Measurements from ENCODE around the gene DMD.

Gene DMD

DNA sequence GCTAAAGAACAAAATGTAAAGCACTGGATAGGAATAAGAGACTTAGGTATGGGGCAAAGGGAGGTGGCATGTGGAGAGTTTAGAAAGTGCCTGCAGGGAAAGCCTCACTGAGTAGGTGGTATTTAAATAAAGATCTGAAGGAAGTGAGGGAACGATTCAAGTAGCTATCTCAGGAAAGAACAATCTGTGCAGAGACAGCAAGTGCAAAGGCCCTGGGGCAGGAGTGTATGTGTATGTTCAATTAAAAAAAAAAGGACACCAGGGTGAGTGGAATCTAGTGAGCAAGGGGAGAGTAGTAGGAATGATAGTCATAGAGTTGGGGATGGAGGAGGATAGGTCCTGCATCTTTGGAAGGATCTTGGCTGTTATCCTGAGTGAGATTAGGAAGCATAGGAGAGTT, 1359.6 kb downstream of the DMD start:
- no peak for DNase-seq (ENCODE audit: low read depth)

DNA sequence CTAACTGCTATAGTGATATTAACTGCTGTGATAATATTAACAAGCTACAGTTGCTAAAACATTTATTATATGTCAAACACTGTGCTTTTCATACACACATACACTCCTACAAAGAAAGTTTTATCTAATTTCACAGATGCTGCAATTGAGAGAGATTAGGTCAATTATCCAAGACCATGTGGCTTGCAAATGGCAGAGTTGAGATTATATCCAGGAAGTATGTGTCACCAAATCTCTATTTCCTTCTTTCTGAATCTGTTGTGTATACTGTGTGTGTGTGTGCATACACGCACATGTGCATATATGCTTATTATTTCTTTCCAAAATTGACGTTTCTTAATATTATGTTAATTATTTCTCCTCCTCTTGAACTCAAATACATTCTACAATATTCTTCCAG, 1363.6 kb downstream of the DMD start:
- no peak for DNase-seq (ENCODE audit: low read depth)

DNA sequence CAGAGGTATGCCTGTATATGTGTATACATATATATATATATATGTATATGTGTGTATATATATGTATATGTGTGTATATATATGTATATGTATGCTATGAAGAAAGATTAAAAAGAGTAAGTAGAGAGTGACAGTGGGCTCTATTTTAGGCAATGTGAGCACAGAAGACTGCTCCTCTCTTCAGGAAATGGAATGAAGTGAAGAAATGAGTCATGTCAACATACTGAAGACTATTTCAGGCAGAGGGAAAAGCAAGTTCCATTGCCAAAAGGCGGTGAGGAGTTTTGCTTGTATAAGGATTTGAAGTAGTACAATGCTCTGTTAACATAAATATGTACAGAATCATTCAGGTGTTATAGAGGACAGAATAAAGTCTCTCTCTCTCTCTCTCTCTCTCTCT, 1366.3 kb downstream of the DMD start:
- DNase-seq (ENCODE audit: low read depth): no peak

DNA sequence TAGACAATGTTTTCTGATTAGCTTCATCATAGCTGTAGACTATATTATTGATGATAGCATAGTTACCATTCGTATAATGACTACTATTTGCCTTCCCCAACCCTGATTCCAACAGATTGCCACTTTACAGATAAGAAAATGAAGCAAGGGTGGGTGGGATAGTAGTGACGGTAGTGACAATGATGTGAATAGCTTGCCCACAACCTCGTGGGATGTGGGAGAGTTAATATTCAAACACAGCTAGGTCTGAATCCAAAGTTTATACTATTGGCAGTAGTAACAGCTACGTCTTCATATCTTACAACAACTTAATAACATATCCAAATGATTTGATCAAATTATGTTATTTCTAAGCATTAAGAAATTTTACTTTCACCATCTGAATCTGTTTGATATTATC, 1372.7 kb downstream of the DMD start:
- DNase-seq (ENCODE audit: low read depth): no peak

DNA sequence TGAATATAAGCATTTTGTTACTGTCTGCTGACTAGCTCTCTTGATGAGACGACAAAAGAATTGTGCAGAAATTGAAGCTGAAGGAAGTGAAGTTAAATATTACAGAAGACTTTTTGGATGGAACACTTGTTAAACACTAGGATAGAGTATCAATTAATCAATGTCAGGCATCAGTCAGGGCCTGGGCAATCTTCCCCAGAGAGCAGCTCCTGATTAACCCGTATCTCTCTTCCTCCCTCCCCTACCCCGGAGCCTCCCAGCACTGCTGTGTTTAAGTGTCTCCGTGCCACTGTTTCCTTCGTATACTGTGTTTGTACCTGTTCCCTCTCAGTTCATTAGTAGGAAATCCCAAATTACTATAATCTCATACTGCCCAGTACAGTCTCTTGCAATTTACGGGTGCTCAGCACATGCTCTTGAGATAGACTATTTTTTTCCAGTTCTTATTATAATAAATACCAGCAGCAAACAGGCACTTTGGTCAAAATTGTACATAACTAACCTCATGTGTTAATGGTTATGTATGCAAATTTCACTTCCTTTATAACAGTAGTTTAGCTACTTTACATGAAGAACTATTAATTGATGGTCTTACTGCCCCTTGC, 1373.8 kb downstream of the DMD start:
- DNase-seq (ENCODE audit: low read depth): no peak

DNA sequence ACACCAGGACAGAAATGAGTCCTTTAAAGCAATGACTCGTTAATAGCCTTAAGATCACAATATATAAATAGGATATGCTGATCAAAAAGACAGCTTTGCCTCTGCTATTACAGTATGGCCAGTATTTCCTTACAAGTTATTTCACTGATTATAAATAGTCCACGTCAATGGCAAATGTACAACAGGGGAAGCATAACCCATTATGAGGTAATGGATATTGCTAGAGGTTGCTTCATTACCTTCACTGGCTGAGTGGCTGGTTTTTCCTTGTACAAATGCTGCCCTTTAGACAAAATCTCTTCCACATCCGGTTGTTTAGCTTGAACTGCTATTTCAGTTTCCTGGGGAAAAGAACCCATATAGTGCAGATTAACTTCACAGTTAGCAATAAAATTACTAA, 1374.9 kb downstream of the DMD start:
- no peak for DNase-seq (ENCODE audit: low read depth)

DNA sequence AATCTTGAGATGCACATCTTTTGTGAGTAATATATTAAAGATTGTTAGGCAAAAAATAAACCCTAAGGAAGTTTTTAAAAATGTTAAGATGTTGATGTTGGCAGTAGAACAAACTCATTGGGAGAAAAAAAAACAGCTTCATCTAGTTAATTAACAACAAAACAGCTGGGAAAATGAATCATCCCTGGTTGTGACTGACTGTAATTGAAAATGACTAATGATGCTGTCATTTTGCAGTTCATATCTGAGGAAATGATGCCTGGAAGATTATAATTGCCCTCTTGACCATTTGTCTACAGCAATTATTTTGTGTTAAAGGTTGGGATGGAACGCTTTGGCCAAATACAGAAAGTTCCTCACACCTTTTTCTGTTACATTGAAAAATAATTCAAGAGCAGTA, 1379.1 kb downstream of the DMD start:
- DNase-seq (ENCODE audit: low read depth): no peak

DNA sequence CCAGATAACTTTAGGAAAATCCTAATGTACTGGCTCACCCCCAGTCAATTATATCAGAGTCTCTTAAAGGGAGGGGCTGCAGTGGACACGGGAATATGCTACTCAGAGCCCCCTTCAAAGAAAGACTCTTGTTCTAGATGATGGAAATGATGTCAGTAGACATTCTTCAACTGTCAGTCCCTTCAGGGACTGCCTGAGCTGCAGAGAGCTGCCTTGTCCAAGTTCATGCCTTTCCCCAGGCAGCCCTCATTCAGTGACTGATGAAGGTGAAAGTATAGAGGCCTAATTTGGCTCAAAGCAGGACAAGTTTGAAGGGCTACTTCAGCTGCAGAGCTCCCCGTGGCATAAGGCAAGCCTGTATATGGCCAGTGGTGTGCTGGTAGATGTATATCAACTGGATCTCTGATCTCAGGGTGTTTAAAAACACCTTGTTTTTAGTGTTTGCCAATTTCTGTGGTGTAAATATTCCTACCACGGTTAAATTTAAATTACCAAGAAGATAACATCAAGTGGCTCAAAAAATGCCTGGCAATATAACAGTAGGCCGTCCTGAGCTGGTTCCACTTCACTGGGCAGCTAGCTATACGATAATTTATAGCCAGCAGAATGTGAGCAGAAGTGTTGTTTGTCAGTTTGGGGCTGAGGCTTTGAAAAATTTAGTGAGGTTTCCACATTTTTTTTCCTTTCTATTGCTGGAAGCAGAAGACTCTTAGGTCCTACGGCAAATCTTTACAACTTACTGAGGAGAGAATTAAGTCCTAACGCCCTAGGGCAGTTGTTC, 1390.7 kb downstream of the DMD start:
- DNase-seq (ENCODE audit: low read depth): no peak

DNA sequence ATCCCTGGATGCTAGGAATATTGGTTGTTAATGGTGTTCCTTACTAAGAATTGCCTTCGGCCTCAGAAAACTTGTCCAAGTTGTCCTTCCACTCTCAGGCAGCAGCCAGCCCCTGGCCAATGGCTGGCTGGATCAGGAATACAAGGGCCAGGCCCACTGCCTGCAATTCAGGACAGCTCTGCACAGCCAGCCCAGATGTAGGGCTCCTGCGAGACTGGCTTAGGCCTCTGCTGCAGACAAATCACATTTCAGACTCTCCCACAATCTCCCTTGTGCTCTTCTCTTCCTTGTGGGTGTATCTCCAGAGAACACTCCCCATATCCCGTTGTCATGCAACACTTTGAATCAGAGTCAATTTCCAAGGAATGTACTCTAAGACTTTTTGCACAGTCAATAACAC, 1391.9 kb downstream of the DMD start:
- DNase-seq (ENCODE audit: low read depth): no peak

DNA sequence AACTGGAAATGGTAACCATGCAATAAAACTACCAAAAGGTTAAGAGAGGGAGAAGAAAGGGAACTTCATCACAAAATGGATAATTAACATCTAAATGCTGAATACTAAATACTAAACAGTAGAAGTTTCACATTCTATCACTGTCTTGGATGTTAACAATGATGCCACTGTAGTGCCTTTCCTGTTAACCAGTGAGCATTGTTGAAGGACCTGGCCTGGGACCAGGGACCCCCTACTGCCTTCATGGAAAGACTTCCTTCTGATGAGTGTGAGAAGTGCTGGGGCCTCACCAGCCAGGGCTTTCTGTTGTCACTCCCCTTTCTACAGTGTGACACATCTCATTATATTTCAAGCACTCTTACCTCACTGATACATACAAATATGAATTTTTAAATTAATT, 1400.2 kb downstream of the DMD start:
- no peak for DNase-seq (ENCODE audit: low read depth)

DNA sequence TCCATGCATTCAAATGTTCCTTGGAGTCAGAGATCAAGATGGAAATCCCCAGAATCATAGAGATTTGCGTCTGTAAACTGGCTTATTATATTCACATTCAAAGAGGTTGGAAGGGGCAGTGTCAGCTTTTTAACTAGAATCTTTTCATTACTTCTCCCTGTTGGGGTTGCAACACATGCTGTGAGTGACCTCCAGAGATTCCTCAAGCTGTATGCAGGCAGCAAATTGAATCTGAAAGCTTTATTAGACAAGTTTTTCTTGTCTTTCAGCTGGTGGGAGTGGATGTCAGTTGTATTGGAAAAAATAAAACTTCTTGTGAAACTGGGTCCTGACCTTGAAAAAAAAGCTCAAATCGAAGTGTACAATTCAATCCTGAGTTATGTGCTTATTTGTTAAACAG, 1403.0 kb downstream of the DMD start:
- no peak for DNase-seq (ENCODE audit: low read depth)

DNA sequence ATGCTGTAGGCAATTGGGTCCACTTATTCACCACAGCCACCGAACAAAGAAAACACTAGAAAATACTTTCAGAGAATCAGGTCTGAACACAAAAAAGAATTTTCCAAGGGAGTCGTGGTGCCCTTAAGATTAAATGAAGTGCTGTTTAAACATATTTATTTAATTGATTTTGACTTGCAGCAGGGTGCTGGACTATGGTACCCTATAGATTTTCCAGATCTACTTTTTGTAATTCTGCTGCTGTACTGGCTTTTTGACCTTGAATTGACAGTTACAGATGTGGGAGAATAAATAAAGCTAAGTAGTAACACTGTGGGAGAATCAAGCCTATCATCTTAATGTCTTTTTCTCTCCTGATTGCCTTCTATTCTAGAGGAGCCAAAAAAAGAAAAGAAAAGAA, 1404.2 kb downstream of the DMD start:
- no peak for DNase-seq (ENCODE audit: low read depth)

DNA sequence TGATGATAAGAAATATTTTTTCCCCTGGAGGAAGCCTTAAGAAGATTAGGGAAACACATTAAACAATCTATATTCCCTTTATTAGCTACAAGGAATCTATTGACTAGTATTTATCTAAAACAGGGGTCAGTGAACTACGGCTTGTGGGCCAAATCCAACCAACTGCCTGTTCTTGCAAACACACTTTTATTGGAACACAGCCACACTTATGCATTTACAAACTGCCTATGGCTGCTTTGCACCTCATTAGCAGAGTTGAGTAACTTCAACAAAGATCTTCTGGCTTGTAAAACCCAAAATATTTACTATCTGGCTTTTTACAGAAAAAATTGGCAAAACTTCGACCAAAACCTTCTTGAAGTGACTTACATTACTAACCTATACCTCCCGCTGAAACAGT, 1405.6 kb downstream of the DMD start:
- no peak for DNase-seq (ENCODE audit: low read depth)

DNA sequence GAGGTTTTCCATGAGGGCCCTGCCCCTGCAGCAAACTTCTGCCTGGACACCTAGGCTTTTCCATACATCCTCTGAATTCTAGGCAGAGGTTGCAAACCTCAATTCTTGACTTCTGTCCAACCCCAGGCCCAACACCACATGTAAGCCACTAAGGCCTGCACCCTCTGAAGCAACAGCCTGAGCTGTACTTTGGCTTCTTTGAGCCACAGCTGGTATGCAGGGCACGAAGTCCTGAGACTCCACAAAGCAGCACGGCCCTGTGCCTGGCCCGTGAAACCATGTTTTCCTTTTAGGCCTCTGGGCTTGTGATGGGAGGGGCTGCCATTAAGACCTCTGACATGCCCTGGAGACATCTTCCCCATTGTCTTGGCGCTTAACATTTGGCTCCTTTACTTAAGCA, 1411.1 kb downstream of the DMD start:
- DNase-seq (ENCODE audit: low read depth): no peak

DNA sequence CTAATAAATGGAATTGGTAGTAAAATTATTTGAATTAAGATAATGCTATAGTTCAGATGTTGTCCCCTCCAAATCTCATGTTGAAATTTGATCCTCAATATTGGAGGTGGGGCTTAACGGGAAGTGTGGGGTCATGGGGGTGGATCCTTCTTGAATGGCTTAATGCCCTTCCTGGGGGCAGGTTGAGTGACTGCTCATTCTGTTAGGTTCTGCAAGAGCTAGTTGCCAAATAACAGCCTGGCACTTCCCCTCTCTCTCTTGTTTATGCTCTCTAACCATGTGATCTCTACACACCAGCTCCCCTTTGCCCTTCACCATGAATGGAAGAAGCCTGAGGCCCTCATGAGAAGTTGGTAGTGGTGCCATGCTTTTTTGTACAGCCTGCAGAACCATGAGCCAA, 1414.7 kb downstream of the DMD start:
- no peak for DNase-seq (ENCODE audit: low read depth)

DNA sequence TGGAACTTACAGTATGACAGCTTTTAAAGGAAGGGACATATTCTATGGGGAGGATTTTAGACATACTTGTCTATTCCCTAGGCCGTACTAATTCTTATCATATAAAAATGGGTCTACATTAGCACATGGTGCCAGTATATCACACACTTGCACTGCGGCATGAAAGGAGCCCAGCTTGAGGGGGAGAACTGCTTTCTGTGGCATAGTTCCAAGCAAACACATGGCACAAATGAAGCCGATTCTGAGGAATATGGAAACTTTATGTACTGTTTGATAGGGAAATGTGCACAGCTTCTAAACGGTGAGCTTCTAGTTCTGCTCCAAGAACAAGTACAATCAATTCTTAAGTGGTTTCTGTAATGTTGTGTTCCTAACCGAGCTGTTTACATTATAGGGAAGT, 1463.9 kb downstream of the DMD start:
- no peak for DNase-seq (ENCODE audit: low read depth)

DNA sequence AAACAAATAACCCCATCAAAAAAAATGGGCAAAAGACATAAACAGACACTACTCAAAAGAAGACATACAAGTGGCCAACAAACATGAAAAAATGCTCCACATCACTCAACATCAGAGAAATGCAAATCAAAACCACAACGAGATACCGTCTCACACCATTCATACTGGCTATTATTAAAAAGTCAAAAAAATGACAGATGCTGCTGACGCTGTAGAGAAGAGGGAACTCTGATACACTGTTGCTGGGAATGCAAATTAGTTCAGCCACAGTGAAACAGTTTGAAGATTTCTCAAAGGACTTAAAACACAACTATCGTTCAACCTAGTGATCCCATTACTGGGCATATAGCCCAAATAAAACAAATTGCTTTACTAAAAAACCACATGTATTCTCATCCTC, 1468.3 kb downstream of the DMD start:
- no peak for DNase-seq (ENCODE audit: low read depth)

DNA sequence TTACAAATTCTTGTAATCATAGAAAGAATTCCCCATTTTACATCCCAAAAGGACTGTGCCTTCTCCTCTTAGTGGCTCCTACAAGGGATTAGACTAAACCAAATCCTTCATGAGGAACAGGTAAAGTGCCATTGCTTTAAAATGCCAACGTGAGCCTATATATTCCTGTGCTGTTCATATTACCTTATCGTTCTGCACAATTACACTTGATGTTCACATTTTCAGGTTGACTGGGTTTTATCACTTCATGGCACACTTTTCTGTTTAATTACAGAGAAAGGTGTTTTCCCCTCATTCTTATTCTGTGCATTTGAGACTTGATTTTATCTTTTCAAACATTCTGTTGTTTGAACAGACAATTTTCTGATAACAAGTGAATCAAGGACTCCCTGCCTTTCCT, 1493.9 kb downstream of the DMD start:
- DNase-seq (ENCODE audit: low read depth): no peak

DNA sequence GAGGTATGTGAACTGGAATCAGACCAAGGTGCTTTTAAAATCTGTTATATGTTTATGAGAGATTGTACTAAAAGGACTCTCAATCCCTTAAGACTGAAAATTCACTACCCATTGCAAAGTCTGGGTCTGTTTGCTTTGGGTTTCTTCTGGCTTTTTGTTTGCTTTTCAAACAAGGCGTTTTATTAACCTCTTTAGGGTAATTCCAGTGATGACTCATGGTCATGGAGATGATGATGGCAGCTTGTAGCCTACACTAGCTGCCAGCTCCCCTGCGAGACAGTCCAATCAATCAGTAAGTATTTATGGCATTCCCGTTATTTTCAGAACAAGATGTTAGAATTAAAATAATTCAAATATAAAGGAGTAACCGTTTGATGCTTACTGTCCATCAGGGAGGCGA, 1495.7 kb downstream of the DMD start:
- DNase-seq (ENCODE audit: low read depth): no peak

DNA sequence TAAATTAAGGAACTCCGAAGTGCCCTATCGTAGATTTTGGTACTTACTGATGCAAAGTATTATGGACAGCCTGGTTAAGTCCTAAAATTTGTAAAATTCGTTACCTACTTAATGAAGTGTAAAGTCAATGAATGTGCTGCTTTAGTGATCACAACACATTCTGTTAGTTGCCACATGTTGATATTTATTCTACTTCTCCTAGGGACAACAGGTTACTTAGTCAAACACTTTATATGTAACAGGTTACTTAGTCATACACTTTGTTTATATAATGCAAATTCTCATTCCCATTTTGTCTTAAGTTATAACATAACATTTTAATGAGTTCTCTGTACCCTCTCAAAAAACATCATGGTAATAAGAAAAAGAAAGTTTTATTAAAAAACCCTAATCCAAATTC, 1496.6 kb downstream of the DMD start:
- DNase-seq (ENCODE audit: low read depth): no peak

DNA sequence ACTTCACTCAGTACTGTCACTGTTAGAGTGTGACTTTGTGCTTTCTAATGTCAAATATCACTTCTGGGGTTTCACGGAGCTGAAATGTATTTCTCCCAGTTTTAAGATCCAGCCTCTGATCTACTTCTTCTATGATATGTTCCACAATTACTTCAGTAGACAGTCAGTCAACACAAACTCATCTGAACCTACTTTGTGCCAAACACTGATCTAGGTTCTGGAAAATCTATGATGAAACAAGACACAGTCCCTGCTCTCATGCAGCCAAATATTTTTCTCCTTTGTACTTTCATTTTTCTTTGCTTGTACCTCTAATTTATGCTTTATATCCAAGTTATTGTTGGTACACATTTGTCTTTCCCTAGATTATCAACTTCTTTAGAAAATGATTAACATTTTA, 1498.2 kb downstream of the DMD start:
- DNase-seq (ENCODE audit: low read depth): no peak

DNA sequence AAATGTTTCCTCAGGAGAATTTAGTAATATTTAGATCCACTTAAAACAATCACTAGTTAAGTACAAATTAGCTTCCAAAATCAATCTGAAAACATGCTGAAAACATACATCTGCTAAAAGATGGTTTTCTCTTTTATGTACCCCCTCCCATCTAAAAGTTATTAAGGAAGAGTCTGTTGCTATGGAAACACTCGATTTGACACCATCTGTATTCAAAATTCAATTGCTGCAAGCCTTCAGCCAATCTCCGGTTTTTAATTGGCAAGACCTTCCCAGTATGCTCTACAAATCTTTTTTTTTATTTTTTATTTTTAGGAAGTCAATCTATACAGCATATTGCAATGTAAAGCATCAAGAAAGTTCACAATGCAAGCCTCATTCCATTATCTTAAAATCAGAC, 1500.2 kb downstream of the DMD start:
- no peak for DNase-seq (ENCODE audit: low read depth)

DNA sequence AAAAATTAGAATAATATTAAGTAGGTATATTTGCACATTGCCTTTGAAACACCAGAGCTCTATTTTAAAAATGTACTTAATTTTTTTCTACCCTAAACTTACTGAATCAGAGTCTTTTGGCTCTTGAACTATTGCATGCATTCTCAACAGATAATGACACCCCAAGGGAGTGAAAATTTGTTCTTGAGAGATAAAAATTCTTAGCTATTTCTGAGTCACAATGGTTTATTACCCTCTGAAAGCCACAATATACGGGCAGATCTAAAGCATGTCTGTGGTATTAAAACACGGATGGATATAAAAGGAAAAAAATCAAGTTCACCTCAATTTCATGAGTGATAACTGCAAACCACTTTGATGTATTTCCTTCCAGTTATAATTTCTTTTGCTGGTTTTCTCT, 1503.2 kb downstream of the DMD start:
- DNase-seq (ENCODE audit: low read depth): no peak

DNA sequence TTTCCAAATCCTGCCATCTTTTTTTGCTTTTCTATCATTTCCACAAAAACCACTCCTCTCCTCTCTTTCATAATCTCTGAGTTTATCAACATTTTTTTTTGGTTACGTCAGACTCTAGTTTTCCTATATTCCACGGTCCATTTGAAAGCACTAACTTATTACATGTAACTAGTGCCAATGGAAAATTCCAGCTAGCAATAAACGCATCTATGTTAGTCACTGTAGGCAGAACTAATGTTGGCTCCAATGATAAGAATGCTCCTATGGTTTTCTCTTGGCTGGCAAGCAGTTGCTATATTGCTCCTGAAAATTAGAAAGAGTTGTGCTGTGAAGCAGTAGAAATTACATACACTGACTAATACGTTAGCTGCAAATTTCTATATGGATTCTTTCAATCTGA, 1504.9 kb downstream of the DMD start:
- DNase-seq (ENCODE audit: low read depth): peak; percentile 11
